Measurements from ENCODE around the gene USP40.

USP40 gene

GRCh38 chr2:233458031-233458610 is 108.5 kb downstream of the USP40 start:
- DNase-seq (ENCODE audit: low spot score), result no peak

- DNase-seq (ENCODE audit: low spot score), result no peak
These were observed 109.2 kb downstream of the USP40 start for GRCh38 chr2:233457356-233457755.

DNA sequence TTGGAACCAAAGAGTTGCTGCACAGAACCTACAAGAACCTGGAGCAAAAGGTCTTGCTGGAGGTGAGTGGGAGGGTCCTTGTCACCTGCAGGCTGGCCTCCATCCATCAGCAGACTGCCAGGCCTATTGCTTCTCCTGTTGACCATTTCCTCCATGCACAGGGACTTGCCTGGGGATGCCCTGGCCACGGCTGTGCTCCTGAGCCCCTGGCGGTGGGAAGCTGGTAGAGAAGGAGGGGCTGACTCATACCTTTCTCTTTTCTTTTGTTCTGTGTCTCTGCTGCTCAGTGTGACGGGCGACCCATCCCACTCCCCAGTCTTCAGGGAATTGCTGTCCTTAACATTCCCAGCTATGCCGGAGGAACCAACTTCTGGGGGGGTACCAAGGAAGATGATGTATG is 109.6 kb downstream of the USP40 start:
- DNase-seq (ENCODE audit: low spot score), result no peak

GRCh38 chr2:233456111-233456510 is 110.5 kb downstream of the USP40 start:
- DNase-seq (ENCODE audit: low spot score), result no peak

GRCh38 chr2:233455491-233455890 is 111.1 kb downstream of the USP40 start:
- DNase-seq (ENCODE audit: low spot score), result no peak

DNA sequence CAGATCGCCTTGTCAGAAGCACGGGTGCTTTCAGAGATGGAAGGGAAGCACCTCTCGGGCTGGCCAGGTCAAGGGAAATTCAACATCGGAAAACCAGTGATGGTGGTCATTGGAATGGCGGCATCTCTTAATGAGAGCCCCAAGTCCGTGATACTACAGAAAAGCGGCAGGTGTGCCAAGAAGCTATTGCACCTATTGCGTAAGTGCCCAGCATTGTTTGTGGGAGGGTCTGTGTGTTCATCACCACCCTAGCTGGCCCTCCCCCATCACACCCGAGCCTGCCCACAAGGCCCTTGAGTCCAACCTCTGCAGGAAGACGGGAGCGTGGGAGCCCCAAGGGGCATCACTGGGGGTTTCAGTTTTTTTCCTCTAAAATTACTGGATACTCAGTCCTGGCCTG is 111.6 kb downstream of the USP40 start:
- DNase-seq (ENCODE audit: low spot score), result no peak

GRCh38 chr2:233453916-233454315 is 112.7 kb downstream of the USP40 start:
- DNase-seq (ENCODE audit: low spot score), result no peak

- no peak for DNase-seq (ENCODE audit: low spot score)
These were observed 113.3 kb downstream of the USP40 start for GRCh38 chr2:233453111-233453915.

DNA sequence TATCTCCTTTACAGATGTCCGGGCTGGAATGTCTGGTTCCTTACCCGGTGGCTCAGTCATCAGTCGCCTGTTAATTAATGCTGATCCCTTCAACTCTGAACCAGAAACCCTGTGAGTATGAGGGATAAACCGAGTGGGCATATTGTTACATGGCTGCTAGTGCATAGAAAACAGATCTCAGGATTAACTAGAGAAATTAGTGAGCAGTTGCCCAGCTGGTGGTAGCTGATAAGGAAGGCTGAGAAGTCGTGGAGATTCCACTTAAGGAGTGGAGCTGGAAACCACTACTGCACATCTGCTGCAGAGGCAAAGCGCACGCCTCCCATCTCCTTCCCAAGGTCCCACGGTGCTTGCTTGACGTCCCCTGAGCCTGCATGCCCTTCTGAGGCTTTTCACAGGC is 114.6 kb downstream of the USP40 start:
- no peak for DNase-seq (ENCODE audit: low spot score)

- DNase-seq (ENCODE audit: low spot score), result no peak
These were observed 115.6 kb downstream of the USP40 start for GRCh38 chr2:233450864-233451575.

DNA sequence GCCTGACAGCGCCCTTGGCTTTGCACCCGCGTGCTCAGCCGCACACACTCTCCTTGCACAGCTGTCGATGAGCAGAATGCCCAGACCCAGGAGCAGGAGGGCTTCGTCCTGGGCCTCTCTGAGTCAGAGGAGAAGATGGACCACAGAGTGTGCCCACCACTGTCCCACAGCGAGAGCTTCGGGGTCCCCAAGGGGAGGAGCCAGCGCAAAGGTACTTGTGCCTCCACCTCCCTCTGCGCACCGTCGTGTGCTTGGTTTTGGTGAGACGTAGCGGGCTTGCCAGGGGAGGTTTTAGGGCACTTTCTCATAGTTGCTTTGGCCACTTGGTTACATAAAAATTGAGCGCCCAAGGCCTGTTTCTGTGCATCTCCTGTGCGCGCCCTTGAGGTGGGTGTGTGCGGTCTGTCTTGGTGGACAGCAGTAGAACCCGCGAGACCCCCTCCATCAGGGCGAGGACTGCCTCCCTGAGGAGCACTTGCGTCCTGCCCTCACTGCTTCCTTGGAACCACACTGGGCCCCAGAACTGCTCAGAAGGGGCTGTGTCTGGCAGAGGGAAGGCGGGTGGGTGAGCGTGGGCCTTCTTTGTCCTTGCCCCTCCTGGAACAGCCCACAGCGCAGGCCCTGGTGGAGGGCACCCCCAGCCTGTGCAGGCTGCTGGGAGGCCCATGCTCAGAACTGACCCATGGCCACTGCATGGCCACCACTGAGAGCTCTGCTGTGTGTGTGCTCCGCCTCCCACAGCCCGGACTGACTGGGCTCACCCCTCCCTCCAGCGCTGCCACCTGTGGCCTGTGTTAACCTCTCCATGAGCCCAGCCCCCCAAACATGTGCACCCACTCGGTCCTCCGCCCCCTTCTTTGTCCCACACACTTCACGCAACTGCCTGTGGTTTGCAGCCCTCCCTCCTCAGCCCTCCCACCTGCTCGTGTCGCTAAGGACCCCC is 116.4 kb downstream of the USP40 start:
- no peak for DNase-seq (ENCODE audit: low spot score)

DNA sequence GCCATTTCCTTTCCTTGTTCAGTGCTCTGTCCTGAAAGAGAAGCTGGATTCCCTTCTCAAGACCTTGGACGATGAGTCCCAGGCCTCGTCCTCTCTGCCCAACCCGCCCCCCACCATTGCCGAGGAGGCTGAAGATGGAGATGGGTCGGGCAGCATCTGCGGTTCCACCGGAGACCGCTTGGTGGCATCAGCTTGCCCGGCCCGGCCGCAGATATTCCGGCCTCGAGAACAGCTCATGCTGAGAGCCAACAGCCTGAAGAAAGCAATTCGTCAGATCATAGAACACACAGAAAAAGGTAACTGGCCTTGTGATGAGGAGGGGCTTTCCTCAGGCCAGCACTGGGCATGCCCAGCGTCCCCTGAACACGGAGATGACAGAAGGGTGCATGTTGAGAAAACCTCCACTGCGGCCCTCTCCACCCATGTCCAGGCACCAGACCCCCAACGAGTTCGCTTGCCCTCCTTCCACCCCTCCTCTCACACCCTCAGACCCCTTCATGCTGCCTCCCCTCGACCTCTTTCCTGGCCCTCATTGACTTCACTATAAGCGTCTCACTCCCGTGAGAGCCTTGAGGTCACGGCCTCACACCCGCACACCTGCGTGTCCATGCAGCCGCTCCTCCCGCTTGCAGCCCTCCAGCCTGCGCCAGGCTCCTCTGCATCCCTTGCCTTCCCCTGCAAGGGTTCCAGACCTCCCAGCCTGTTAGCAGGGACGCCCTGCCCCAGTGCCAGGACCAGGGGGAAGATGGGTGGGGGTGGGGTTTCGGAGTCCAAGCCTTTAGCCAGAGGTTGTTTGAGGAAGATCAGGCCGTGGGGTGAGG is 117.3 kb downstream of the USP40 start:
- peak; percentile 36 for DNase-seq (ENCODE audit: low spot score)

DNA sequence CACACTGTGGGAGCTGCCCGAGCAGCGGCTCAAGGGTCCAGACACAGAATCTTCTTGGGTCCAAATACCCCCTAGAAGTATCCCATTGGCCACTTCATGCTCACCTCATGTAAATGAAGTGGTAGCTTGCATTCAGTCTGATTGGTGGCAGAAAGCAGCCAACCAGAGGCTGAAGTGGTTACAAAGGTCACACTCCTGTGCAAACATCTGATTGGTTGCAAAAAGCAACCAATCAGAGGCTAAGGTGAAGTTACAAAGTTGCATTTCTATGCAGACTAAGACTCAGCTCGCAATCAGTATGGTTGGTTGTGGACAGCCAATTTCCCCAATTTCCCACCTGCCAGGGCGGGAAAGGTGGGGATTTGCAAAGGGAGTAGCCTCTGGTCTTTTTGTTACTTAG is 118.0 kb downstream of the USP40 start:
- DNase-seq (ENCODE audit: low spot score), result no peak

GRCh38 chr2:233448220-233448559 is 118.4 kb downstream of the USP40 start:
- no peak for DNase-seq (ENCODE audit: low spot score)

- DNase-seq (ENCODE audit: low spot score), result no peak
These were observed 118.9 kb downstream of the USP40 start for GRCh38 chr2:233447506-233448219.

GRCh38 chr2:233446606-233447305 is 119.8 kb downstream of the USP40 start:
- DNase-seq (ENCODE audit: low spot score), result no peak

GRCh38 chr2:233446121-233446520 is 120.5 kb downstream of the USP40 start:
- no peak for DNase-seq (ENCODE audit: low spot score)

DNA sequence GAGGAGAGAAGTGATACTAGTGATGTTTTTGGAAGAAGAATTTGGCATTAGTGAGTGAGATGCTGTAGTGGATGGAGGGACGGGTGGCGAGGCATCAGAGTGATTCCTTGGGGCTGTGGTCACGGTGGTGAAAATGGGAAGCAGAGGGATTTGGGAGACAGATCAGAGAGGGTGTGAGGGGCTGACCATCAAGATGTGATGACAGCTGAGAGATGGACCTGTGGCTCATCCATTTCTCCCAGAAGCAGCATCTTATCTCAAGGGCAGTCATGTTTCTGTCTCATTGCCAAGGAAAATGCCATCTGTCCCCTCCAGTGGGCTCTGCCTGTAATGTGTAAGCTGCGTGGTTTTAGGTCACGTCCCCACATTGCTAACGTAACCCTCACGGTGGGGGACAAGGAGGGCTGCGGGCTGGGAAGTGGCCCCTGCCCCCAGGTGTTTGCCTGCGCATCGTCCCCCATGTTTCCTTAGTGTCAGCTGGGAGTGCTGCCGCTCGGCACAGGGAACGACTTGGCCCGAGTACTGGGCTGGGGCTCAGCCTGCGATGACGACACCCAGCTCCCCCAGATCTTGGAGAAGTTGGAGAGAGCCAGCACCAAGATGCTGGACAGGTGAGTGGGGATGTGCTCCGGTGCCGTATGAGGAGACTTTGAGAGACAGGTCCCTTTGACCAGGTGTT is 121.3 kb downstream of the USP40 start:
- no peak for DNase-seq (ENCODE audit: low spot score)

DNA sequence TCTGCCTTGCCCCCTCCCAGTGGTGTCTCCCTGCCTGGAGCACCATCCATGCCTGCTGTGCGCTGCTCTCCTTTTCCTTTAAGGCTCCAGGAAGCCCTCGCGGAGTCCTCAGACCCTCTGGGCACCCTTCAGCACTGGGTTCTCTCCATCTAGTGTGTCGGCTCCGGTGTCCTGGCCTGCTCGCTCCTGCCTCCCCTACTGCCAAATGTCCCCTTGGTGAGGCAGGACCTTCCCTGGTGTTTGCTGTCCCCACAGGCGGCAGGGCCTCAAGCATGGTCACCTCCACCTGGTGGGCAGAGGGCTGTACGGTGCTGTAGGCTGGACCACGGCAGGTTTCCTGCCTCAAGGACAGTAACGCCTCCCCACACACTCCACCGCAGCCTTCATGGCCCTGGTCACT is 122.1 kb downstream of the USP40 start:
- no peak for DNase-seq (ENCODE audit: low spot score)
